22Rv1 (cell line): ENCODE results near the gene SRPRB.

ENCODE experiments used
- CTCF ChIP-seq: fragments of 450-650 bp; IDR thresholded peaks from 2 replicates; pipeline ENCODE4 v1.5.1; 2017; ENCODE audit warnings: mild to moderate bottlenecking
- ZFX ChIP-seq: fragments of 450-650 bp; IDR thresholded peaks from 2 replicates; pipeline ENCODE4 v1.6.1; 2017; ENCODE audit warnings: antibody characterized with exemption, borderline replicate concordance

- no peak for TF ChIP-seq CTCF
- no peak for TF ChIP-seq ZFX
These were observed 22.1 kb downstream of the SRPRB start for GRCh38 chr3:133827684-133828083.
